Mesendoderm (in vitro differentiated cells): ENCODE results near the gene PLSCR4.
A peak's percentile ranks its signal among the peaks of the same experiment; 100 is the strongest.

Source experiments
- DNase-seq: peaks from one replicate; pipeline ENCODE4 v3.0.0; 2013
- H2AK5ac ChIP-seq: 2 replicates; pipeline ENCODE4 v1.6.1; 2013; ENCODE audit warnings: low read length, inconsistent platforms
- H2BK120ac ChIP-seq: 2 replicates; pipeline ENCODE4 v1.6.1; 2013; ENCODE audit warnings: low read depth, mild to moderate bottlenecking, low read length, moderate library complexity, mixed read lengths
- H2BK15ac ChIP-seq: replicated peaks from 2 replicates; pipeline ENCODE4 v1.6.1; 2013; ENCODE audit warnings: low read depth, mild to moderate bottlenecking, moderate library complexity
- H2BK5ac ChIP-seq: 2 replicates; pipeline ENCODE4 v1.6.1; 2013; ENCODE audit warnings: low read length, inconsistent platforms
- H3K18ac ChIP-seq: 2 replicates; pipeline ENCODE4 v1.6.1; 2013; ENCODE audit warnings: mild to moderate bottlenecking, low read length, mixed read lengths
- H3K23ac ChIP-seq: one replicate; pipeline ENCODE4 v1.6.1; 2013; ENCODE audit warnings: low read length
- H3K27ac ChIP-seq: 2 replicates; pipeline ENCODE4 v1.5.1; 2013; ENCODE audit warnings: low read depth, mild to moderate bottlenecking, inconsistent platforms, low read length, moderate library complexity
- H3K27me3 ChIP-seq: 2 replicates; pipeline ENCODE4 v1.6.1; 2013; ENCODE audit warnings: low read length, control low read depth, mild to moderate bottlenecking, inconsistent platforms; ENCODE audit not compliant: insufficient read depth, poor library complexity
- H3K36me3 ChIP-seq: 2 replicates; pipeline ENCODE4 v1.6.1; 2013; ENCODE audit warnings: low read length, inconsistent platforms; ENCODE audit not compliant: control insufficient read depth, insufficient read depth
- H3K4ac ChIP-seq: one replicate; pipeline ENCODE4 v1.6.1; 2013; ENCODE audit warnings: low read depth, mild to moderate bottlenecking, low read length, moderate library complexity
- H3K4me1 ChIP-seq: 2 replicates; pipeline ENCODE4 v1.6.1; 2013; ENCODE audit warnings: low read depth, low read length, inconsistent platforms; ENCODE audit not compliant: control insufficient read depth
- H3K4me2 ChIP-seq: 2 replicates; pipeline ENCODE4 v1.6.1; 2013; ENCODE audit warnings: low read length
- H3K4me3 ChIP-seq: 2 replicates; pipeline ENCODE4 v1.5.1; 2013; ENCODE audit warnings: mild to moderate bottlenecking, low read length
- H3K56ac ChIP-seq: one replicate; pipeline ENCODE4 v1.6.1; 2013; ENCODE audit warnings: low read length
- H3K79me1 ChIP-seq: 2 replicates; pipeline ENCODE4 v1.6.1; 2013; ENCODE audit warnings: low read length, inconsistent platforms
- H3K79me2 ChIP-seq: 2 replicates; pipeline ENCODE4 v1.6.1; 2013; ENCODE audit warnings: mild to moderate bottlenecking, low read length; ENCODE audit not compliant: control insufficient read depth, insufficient read depth
- H3K9ac ChIP-seq: 2 replicates; pipeline ENCODE4 v1.6.1; 2013; ENCODE audit warnings: low read length, inconsistent platforms
- H4K5ac ChIP-seq: one replicate; pipeline ENCODE4 v1.6.1; 2013; ENCODE audit warnings: low read length
- H4K8ac ChIP-seq: one replicate; pipeline ENCODE4 v1.6.1; 2013; ENCODE audit warnings: low read depth, mild to moderate bottlenecking, control low read depth, low read length, moderate library complexity
- WGBS: extraction: QIAGEN DNeasy Blood & Tissue Kit; methylation state at CpG from one replicate; pipeline ENCODE4 v1.1.7; 2013; ENCODE audit warnings: low lambda C conversion rate, missing lambda C conversion rate; ENCODE audit not compliant: insufficient coverage; ENCODE audit errors: extremely low coverage; 5-methylcytosine and 5-hydroxymethylcytosine counted together

The PLSCR4 gene

GRCh38 chr3:146177072-146177471, 73.8 kb downstream of the PLSCR4 start:
- Histone ChIP-seq H3K4ac (no peak overlapping the region), H3K27ac (no peak overlapping the region), H3K56ac (no peak overlapping the region), H3K23ac (no peak overlapping the region), H4K8ac (no peak overlapping the region), H3K4me2 (no peak overlapping the region), H2AK5ac (no peak overlapping the region), H3K79me2 (no peaks in the 10 kb centered on the region), H2BK5ac (no peak overlapping the region), H4K5ac (no peak overlapping the region), H3K36me3 (no peaks in the 10 kb centered on the region), H3K4me3 (no peak overlapping the region), H3K18ac (no peak overlapping the region), H3K79me1 (no peaks in the 10 kb centered on the region), H3K4me1 (no peaks in the 10 kb centered on the region), H2BK120ac (no peak overlapping the region), H3K9ac (no peak overlapping the region), H2BK15ac (peak overlapping the region; percentile 5), H3K27me3 (no peaks in the 10 kb centered on the region)
- no CpG with 5 or more reads among the region's 3 CpGs for whole genome bisulfite sequencing
- no peak for DNase-seq

- Histone ChIP-seq H3K79me2 (no peaks in the 10 kb centered on the region), H4K5ac (no peak overlapping the region), H2BK120ac (no peak overlapping the region), H3K4me3 (no peak overlapping the region), H3K4me1 (no peaks in the 10 kb centered on the region), H2AK5ac (no peak overlapping the region), H2BK15ac (no peak overlapping the region), H3K18ac (no peak overlapping the region), H3K4me2 (no peak overlapping the region), H2BK5ac (no peak overlapping the region), H3K4ac (no peak overlapping the region), H3K23ac (no peak overlapping the region), H3K9ac (no peak overlapping the region), H3K27ac (no peak overlapping the region), H3K56ac (no peak overlapping the region), H4K8ac (no peak overlapping the region), H3K36me3 (no peaks in the 10 kb centered on the region), H3K27me3 (no peaks in the 10 kb centered on the region), H3K79me1 (no peaks in the 10 kb centered on the region)
- DNase-seq = no peak
- no CpG with 5 or more reads among the region's 1 CpG for WGBS
Measured at GRCh38 chr3:146172586-146172985, 78.3 kb downstream of the PLSCR4 start.

GRCh38 chr3:146170591-146170990, 80.3 kb downstream of the PLSCR4 start:
- no peaks in the 10 kb centered on the region for H3K27me3 ChIP-seq
- H3K23ac ChIP-seq = no peak overlapping the region
- H3K4me2 ChIP-seq = no peak overlapping the region
- WGBS = no CpG with 5 or more reads among the region's 1 CpG
- H3K27ac ChIP-seq = no peak overlapping the region
- H2BK120ac ChIP-seq = no peak overlapping the region
- H2BK5ac ChIP-seq = no peak overlapping the region
- no peaks in the 10 kb centered on the region for H3K4me1 ChIP-seq
- H3K9ac ChIP-seq = no peak overlapping the region
- no peak overlapping the region for H4K5ac ChIP-seq
- no peak overlapping the region for H2AK5ac ChIP-seq
- H2BK15ac ChIP-seq = no peak overlapping the region
- no peaks in the 10 kb centered on the region for H3K36me3 ChIP-seq
- no peaks in the 10 kb centered on the region for H3K79me2 ChIP-seq
- no peaks in the 10 kb centered on the region for H3K79me1 ChIP-seq
- no peak overlapping the region for H3K4ac ChIP-seq
- no peak overlapping the region for H4K8ac ChIP-seq
- H3K18ac ChIP-seq = no peak overlapping the region
- H3K56ac ChIP-seq = no peak overlapping the region
- no peak for DNase-seq
- H3K4me3 ChIP-seq = no peak overlapping the region

DNA sequence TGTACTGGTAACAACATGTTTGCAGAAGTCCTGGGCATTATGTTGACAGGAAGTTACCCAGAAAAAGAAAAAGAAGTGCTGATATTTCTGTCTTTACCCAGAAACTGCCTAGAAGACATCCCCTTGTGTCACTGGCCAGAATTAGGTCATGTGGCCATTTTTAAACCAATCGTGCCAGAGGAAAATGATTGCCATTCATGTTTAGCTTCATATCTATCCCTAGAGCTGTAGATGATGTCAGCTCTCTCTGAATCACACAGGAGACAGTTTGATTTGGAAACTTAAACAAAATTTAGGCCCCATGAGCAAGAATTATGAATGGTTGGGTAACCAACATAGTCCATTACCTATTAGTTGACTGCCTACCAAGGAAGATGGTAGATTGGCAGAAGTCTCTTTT, 81.0 kb downstream of the PLSCR4 start:
- Histone ChIP-seq H3K4me3 (no peak overlapping the region), H3K4ac (no peak overlapping the region), H2BK120ac (no peak overlapping the region), H3K4me2 (no peak overlapping the region), H3K56ac (no peak overlapping the region), H4K5ac (no peak overlapping the region), H2BK5ac (no peak overlapping the region), H3K27ac (no peak overlapping the region), H3K23ac (no peak overlapping the region), H3K18ac (no peak overlapping the region), H3K36me3 (no peaks in the 10 kb centered on the region), H2AK5ac (no peak overlapping the region), H3K27me3 (no peaks in the 10 kb centered on the region), H2BK15ac (no peak overlapping the region), H3K9ac (no peak overlapping the region), H3K79me2 (no peaks in the 10 kb centered on the region), H3K4me1 (peaks cover 1% of the 10 kb centered on the region), H3K79me1 (no peaks in the 10 kb centered on the region), H4K8ac (no peak overlapping the region)
- no CpG with 5 or more reads among the region's 1 CpG for WGBS
- no peak for DNase-seq

- Histone ChIP-seq H3K36me3 (no peaks in the 10 kb centered on the region), H4K8ac (no peak overlapping the region), H2AK5ac (no peak overlapping the region), H3K4ac (no peak overlapping the region), H3K4me1 (peaks cover 2% of the 10 kb centered on the region), H3K27ac (no peak overlapping the region), H2BK15ac (no peak overlapping the region), H3K18ac (no peak overlapping the region), H3K27me3 (no peaks in the 10 kb centered on the region), H3K79me2 (no peaks in the 10 kb centered on the region), H2BK5ac (no peak overlapping the region), H3K9ac (no peak overlapping the region), H4K5ac (no peak overlapping the region), H3K4me3 (no peak overlapping the region), H3K4me2 (no peak overlapping the region), H2BK120ac (no peak overlapping the region), H3K79me1 (no peaks in the 10 kb centered on the region), H3K23ac (no peak overlapping the region), H3K56ac (no peak overlapping the region)
- peak; percentile 29 for DNase-seq
- no CpG with 5 or more reads among the region's 3 CpGs for WGBS
Measured at GRCh38 chr3:146166826-146167225, 84.1 kb downstream of the PLSCR4 start.

DNA sequence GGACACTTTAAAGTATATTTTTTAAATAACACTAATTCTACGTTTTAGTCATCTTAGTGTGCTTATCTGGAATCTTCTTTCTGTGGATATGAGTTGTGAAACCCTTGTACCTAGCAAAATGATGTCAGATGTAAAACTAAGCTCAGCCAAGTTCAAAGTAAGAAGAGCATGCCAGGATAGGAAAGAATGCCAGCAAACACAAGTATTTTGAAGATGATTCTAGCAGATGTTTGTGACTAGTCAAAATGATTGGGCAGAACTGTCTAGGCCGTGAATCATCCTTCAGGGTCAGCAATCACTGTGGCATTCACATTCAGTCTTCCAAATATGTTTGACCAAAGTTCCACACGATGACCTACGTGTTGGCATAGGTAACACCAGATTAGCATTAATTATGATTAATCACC, 84.5 kb downstream of the PLSCR4 start:
- H3K18ac ChIP-seq = no peak overlapping the region
- DNase-seq = no peak
- no peaks in the 10 kb centered on the region for H3K27me3 ChIP-seq
- no peak overlapping the region for H3K4me2 ChIP-seq
- no peak overlapping the region for H3K27ac ChIP-seq
- no peak overlapping the region for H3K23ac ChIP-seq
- H3K79me2 ChIP-seq = no peaks in the 10 kb centered on the region
- WGBS = no CpG with 5 or more reads among the region's 4 CpGs
- H3K9ac ChIP-seq = no peak overlapping the region
- no peak overlapping the region for H3K56ac ChIP-seq
- H2BK15ac ChIP-seq = no peak overlapping the region
- no peak overlapping the region for H2AK5ac ChIP-seq
- H3K4me1 ChIP-seq = peaks cover 2% of the 10 kb centered on the region
- H3K4ac ChIP-seq = no peak overlapping the region
- H4K5ac ChIP-seq = no peak overlapping the region
- H2BK120ac ChIP-seq = no peak overlapping the region
- no peak overlapping the region for H4K8ac ChIP-seq
- no peaks in the 10 kb centered on the region for H3K36me3 ChIP-seq
- no peak overlapping the region for H2BK5ac ChIP-seq
- H3K4me3 ChIP-seq = no peak overlapping the region
- no peaks in the 10 kb centered on the region for H3K79me1 ChIP-seq
